Measurements from ENCODE around the gene N4BP2L1. TPM values are rescaled to one million over a fixed set of nuclear protein-coding genes. Genes with fewer than 3 reads are reported as not detected.
A peak's percentile ranks its signal among the peaks of the same experiment; 100 is the strongest.

The N4BP2L1 gene
- total RNA-seq, 6 experiments from 2014 or later, result 0.08 to 0.60 (median 0.33) TPM

- Mint-ChIP-seq H3K9me3 (no peaks in the 10 kb centered on the region), H3K4me1 (ENCODE audit: low read depth) (0 out of 2 replicates have a peak, but pooled peaks cover 5% of the 10 kb centered on the region), H3K4me3 (no peak overlapping the region), H3K27me3 (ENCODE audit: insufficient read depth) (peaks cover 1% of the 10 kb centered on the region; the same call in 1 of the 2 replicates), H3K36me3 (ENCODE audit: low read depth) (no peaks in the 10 kb centered on the region), H3K27ac (no peak overlapping the region)
- no peak for DNase-seq
- TF ChIP-seq, protein P1, sequence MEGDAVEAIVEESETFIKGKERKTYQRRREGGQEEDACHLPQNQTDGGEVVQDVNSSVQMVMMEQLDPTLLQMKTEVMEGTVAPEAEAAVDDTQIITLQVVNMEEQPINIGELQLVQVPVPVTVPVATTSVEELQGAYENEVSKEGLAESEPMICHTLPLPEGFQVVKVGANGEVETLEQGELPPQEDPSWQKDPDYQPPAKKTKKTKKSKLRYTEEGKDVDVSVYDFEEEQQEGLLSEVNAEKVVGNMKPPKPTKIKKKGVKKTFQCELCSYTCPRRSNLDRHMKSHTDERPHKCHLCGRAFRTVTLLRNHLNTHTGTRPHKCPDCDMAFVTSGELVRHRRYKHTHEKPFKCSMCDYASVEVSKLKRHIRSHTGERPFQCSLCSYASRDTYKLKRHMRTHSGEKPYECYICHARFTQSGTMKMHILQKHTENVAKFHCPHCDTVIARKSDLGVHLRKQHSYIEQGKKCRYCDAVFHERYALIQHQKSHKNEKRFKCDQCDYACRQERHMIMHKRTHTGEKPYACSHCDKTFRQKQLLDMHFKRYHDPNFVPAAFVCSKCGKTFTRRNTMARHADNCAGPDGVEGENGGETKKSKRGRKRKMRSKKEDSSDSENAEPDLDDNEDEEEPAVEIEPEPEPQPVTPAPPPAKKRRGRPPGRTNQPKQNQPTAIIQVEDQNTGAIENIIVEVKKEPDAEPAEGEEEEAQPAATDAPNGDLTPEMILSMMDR (IDR thresholded peaks at IDR 0.05), result no peak
These were observed 37.9 kb downstream of the N4BP2L1 start for GRCh38 chr13:32390048-32390447.

DNA sequence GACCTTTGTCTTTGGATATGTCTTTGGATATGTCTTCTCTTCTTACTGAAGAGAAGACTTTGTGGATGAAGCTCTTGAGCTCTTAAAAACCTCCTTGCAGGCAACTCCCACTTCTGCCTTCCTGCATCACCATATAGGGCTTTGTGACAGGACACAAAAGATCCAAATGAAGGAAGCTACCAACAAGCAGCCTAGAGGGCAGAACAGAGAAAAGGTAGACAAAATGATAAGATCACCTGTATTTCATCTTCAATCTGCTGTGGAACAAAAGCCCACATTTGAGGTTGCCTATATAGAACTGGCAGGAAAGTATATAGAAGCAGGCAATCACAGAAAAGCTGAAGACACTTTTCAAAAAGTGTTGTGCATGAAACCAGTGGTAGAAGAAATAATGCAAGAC is 42.5 kb downstream of the N4BP2L1 start:
- H3K4me3 Mint-ChIP-seq, result no peak overlapping the region
- H3K9me3 Mint-ChIP-seq, result no peaks in the 10 kb centered on the region
- H3K27ac Mint-ChIP-seq, result no peak overlapping the region
- DNase-seq, result no peak
- TF ChIP-seq, protein P1 (IDR thresholded peaks at IDR 0.05), result no peak
- H3K36me3 Mint-ChIP-seq (ENCODE audit: low read depth), result no peaks in the 10 kb centered on the region
- H3K27me3 Mint-ChIP-seq (ENCODE audit: insufficient read depth), result peaks cover 1% of the 10 kb centered on the region; the same call in 1 of the 2 replicates
- H3K4me1 Mint-ChIP-seq (ENCODE audit: low read depth), result no peaks in the 10 kb centered on the region

DNA sequence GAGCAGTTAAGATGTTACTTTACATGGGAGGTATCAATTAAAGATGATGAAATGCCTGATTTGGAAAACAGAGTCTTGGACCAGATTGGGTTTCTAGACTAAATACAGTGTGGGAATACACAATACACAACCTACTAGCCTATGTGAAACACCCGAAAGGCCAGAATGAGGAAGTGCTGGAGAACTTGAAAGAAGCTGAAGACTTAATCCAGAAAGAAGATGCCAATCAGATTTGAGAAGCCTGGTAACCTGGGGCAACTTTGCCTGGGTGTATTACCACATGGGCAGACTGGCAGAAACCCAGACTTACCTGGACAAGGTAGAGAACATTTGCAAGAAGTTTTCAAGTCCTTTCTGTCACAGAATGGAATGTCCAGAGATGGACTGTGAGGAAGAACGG is 43.2 kb downstream of the N4BP2L1 start:
- no peak for DNase-seq
- H3K4me3 Mint-ChIP-seq, result no peak overlapping the region

DNA sequence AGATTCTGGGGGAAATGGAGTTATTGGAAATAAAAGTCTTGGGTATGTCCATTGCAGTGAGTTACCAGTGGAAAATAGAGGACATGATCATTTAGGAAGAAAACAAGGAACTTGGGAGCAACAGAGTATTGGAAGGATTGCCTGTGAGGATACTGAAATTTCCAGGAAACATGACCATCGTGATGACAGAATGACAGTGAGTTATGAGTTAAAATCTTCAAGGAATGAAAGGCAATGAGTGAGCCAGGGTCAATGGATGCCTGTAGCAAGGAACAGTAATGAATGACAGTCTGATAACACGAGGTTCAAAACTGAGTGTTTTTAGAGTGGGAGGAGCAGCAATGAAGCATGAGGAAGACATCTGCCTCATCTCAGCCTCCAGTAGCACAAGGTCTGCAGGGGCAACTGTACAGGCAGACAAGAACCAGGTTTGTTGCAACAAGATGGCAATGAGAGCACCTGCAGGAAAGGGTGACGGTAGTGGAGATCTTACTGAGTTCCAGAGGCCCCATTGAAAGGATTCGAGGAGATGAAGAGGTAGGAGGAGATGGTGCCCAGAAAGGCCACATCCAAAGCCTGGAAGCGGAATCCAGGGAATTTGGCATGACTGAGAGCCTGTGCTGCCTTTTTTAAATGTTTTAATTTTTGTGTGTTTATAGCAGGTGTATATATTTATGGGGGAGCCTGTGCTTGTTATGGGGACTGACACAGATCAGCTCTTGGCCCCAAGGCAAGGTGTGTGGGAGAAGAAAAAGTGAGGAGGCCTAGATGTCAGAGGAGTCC is 43.9 kb downstream of the N4BP2L1 start:
- Mint-ChIP-seq H3K27ac (no peak overlapping the region), H3K9me3 (no peaks in the 10 kb centered on the region), H3K27me3 (ENCODE audit: insufficient read depth) (no peaks in the 10 kb centered on the region), H3K4me1 (ENCODE audit: low read depth) (no peaks in the 10 kb centered on the region), H3K4me3 (no peak overlapping the region), H3K36me3 (ENCODE audit: low read depth) (no peaks in the 10 kb centered on the region)
- DNase-seq, result no peak
- TF ChIP-seq, protein P1 (IDR thresholded peaks at IDR 0.05), result no peak

More for the DNA sequence above, 43.2 kb downstream of the N4BP2L1 start:
- Mint-ChIP-seq H3K36me3 (ENCODE audit: low read depth) (no peaks in the 10 kb centered on the region), H3K4me1 (ENCODE audit: low read depth) (no peaks in the 10 kb centered on the region), H3K9me3 (no peaks in the 10 kb centered on the region), H3K27me3 (ENCODE audit: insufficient read depth) (peaks cover 1% of the 10 kb centered on the region; the same call in 1 of the 2 replicates), H3K27ac (no peak overlapping the region)
- TF ChIP-seq, protein P1 (IDR thresholded peaks at IDR 0.05), result no peak

- no peaks in the 10 kb centered on the region for H3K9me3 Mint-ChIP-seq
- H3K27ac Mint-ChIP-seq, result no peak overlapping the region
- H3K27me3 Mint-ChIP-seq (ENCODE audit: insufficient read depth), result no peaks in the 10 kb centered on the region
- no peaks in the 10 kb centered on the region for H3K4me1 Mint-ChIP-seq (ENCODE audit: low read depth)
- TF ChIP-seq, protein P1 (IDR thresholded peaks at IDR 0.05), result peak; percentile 62
- H3K4me3 Mint-ChIP-seq, result no peak overlapping the region
- no peaks in the 10 kb centered on the region for H3K36me3 Mint-ChIP-seq (ENCODE audit: low read depth)
- peak; percentile 30 for DNase-seq
These were observed 46.4 kb downstream of the N4BP2L1 start for GRCh38 chr13:32381539-32381938.
